Sigmoid colon (tissue), 7 donors: Measurements from ENCODE around the gene ETV1. TPM values are rescaled to one million over a fixed set of nuclear protein-coding genes. Genes with fewer than 3 reads are reported as not detected.

Source experiments
- DNase-seq: peaks from one replicate; pipeline ENCODE4 v3.0.0-alpha.2; 2019
- H3K27ac ChIP-seq, 4 donors: fragments of 200-600 bp; sonication (generic); one replicate each; pipeline ENCODE4 v1.5.1; 2016 to 2019; ENCODE audit warnings: mild to moderate bottlenecking in 1 of 4
- H3K27me3 ChIP-seq, 3 donors: fragments of 200-600 bp; sonication (generic); one replicate each; pipeline ENCODE4 v1.5.1; 2019; ENCODE audit warnings: mild to moderate bottlenecking in 1 of 3
- H3K36me3 ChIP-seq, 4 donors: fragments of 200-600 bp; sonication (generic); one replicate each; pipeline ENCODE4 v1.5.1; 2016 to 2019
- H3K4me1 ChIP-seq, 4 donors: fragments of 200-600 bp; sonication (generic); one replicate each; pipeline ENCODE4 v1.5.1; 2017 to 2019
- H3K4me3 ChIP-seq, 4 donors: fragments of 200-600 bp; sonication (generic); one replicate each; pipeline ENCODE4 v1.5.1; 2017 to 2019; ENCODE audit warnings: mild to moderate bottlenecking in 2 of 4, moderate library complexity in 1 of 4
- H3K9me3 ChIP-seq, 4 donors: fragments of 200-600 bp in 3 of 4; sonication (generic) in 3 of 4; one replicate each; pipeline versions ENCODE4 v1.5.1 to v1.6.1; 2013 to 2019
- EP300 ChIP-seq, 4 donors: sonication (generic); formaldehyde crosslinking; IDR thresholded peaks; one replicate each; pipeline ENCODE4 v1.6.1; 2017; ENCODE audit warnings: antibody characterized with exemption in 4 of 4
- POLR2A ChIP-seq, 2 donors: fragments of 450-650 bp; IDR thresholded peaks; one replicate each; pipeline ENCODE4 v1.6.1; 2016; ENCODE audit warnings: antibody characterized with exemption in 2 of 2, mild to moderate bottlenecking in 2 of 2, moderate library complexity in 2 of 2
- POLR2AphosphoS5 ChIP-seq, 4 donors: sonication (generic); formaldehyde crosslinking; IDR thresholded peaks; one replicate each; pipeline ENCODE4 v1.6.1; 2017; ENCODE audit warnings: antibody characterized with exemption in 4 of 4
- WGBS, 2 donors: extraction: QIAGEN DNeasy Blood & Tissue Kit; methylation state at CpG; one replicate each; pipeline ENCODE4 v1.1.7; 2013; 5-methylcytosine and 5-hydroxymethylcytosine counted together
- intact Hi-C: fragments of 100-400 bp; cut with DNase I; formaldehyde crosslinking; loops from one replicate; pipeline ENCODE4 v1.15.1; 2023
- polyA plus RNA-seq, 3 donors: library from polyadenylated mRNA; stranded (reverse); fragments of 200-250 nt; gene quantifications; one replicate each; pipeline ENCODE4 v1.2.3, GENCODE V29; 2013
- total RNA-seq, 4 donors: library from RNA; depleted of rRNA; stranded (reverse); fragments of >200 nt; gene quantifications; one replicate each; pipeline ENCODE4 v1.1.0, GENCODE V29; 2016
- TF ChIP-seq, protein P1 (sequence below), 4 experiments: fragments of 450-650 bp in 3 of 4; fragments of 200-600 bp in 1 of 4; IDR thresholded peaks; one replicate each; pipeline ENCODE4 v1.5.1; 2016 to 2019; ENCODE audit warnings: antibody characterized with exemption in 4 of 4, mild to moderate bottlenecking in 3 of 4, moderate library complexity in 2 of 4
- donor health status: healthy with polysubstance abuse.
- donor health status: Bipolar disorder and iron deficiency.
- donor health status: healthy.

ETV1 gene
- total and polyA plus RNA-seq, 7 donors = 0.60 to 13.6 (median 6.5) TPM

DNA sequence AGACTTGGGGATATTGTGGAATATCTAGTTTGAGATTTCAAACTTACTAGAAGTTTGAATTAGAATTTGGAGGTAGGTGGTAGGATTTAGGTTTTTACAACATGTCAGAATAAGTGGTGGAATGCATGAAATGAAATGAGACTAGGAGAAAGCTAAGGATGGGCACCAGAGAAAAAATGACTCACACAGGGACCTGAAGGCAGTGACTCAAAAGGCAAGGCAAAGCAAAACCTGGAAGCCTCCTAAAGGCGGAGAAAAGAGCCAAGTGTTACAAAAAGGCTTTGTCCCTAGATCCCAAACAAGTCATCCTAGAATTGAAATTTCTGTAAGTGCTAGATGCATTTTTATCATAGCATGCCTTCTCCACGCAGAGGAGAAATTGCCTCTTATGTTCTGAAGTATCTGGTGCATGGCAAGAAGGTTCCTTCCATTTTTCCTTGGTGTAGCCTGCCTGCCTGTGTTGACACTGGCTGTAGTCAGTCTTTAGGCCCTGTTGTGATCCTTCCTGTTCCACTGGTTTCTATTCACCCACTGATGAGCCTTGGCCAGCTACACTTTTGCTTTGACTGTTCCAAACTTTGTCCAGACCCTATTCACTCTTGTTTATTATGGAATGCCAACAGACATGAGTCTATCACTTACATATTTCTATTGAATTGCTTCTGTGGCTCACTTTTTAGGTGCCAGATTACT lies 109.3 kb downstream of the ETV1 start:
- intact Hi-C loops = no loop called here
- DNase-seq = no peak
- Histone ChIP-seq H3K4me3 (no peak overlapping the region), H3K4me1 (peaks cover 0 to 19% (median 8%) of the 10 kb centered on the region in 4 donors), H3K27me3 (no peaks in the 10 kb centered on the region), H3K9me3 (no peaks in the 10 kb centered on the region), H3K36me3 (no peaks in the 10 kb centered on the region), H3K27ac (peak overlapping the region in 1 of 4 donors; percentile 4)
- TF ChIP-seq, protein P1, sequence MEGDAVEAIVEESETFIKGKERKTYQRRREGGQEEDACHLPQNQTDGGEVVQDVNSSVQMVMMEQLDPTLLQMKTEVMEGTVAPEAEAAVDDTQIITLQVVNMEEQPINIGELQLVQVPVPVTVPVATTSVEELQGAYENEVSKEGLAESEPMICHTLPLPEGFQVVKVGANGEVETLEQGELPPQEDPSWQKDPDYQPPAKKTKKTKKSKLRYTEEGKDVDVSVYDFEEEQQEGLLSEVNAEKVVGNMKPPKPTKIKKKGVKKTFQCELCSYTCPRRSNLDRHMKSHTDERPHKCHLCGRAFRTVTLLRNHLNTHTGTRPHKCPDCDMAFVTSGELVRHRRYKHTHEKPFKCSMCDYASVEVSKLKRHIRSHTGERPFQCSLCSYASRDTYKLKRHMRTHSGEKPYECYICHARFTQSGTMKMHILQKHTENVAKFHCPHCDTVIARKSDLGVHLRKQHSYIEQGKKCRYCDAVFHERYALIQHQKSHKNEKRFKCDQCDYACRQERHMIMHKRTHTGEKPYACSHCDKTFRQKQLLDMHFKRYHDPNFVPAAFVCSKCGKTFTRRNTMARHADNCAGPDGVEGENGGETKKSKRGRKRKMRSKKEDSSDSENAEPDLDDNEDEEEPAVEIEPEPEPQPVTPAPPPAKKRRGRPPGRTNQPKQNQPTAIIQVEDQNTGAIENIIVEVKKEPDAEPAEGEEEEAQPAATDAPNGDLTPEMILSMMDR (IDR thresholded peaks at IDR 0.05) = no peak
- TF ChIP-seq POLR2AphosphoS5 (IDR thresholded peaks at IDR 0.05) (no peak), POLR2A (IDR thresholded peaks at IDR 0.05) (no peak), EP300 (IDR thresholded peaks at IDR 0.05) (no peak)
- 92 to 96% methylated on average over 2 of the region's 2 CpGs for WGBS, 2 donors

DNA sequence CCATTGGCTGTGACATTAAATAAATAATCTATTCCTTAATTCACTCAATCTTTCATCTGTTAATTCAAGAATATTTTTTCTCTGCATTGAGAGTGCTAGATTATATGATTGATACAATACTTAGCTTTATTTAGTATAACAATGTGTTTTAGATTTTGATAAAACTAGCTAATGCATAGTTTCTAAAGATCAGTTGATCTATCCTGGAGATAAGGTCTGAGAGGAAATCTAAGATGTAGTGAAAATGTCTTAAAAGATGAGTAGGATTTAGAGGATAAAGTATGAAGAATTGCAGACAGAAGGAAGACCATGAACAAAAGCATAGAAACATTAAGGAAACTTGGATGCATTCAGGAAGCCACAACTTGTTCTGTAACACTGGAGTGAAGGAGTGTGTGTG lies 110.3 kb downstream of the ETV1 start:
- Histone ChIP-seq H3K27me3 (no peaks in the 10 kb centered on the region), H3K27ac (no peak overlapping the region), H3K4me3 (no peak overlapping the region), H3K9me3 (no peaks in the 10 kb centered on the region), H3K4me1 (peaks cover 0 to 19% (median 8%) of the 10 kb centered on the region in 4 donors), H3K36me3 (no peaks in the 10 kb centered on the region)
- intact Hi-C loops = no loop called here
- no peak for DNase-seq
- TF ChIP-seq POLR2A (IDR thresholded peaks at IDR 0.05) = no peak
- TF ChIP-seq EP300 (IDR thresholded peaks at IDR 0.05) = no peak
- no peak for TF ChIP-seq POLR2AphosphoS5 (IDR thresholded peaks at IDR 0.05)
- TF ChIP-seq, protein P1 (IDR thresholded peaks at IDR 0.05) = no peak

DNA sequence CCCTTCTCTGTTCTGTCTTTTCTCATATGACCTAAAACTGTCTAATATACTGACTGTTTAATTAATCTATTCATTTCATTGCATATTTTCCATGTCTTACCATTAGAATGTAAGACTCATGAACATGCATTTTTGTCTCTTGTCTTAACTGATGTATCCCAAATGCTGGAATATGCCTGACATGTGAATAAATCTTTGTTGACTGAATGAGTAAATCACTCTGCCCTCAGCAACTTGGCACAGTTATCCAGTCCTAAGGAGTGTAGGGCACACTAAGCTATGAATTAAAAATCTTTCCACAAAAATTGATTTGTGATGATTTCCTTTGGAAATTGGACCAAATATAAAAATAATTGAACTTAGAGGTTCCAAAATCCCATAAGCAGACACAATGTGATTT lies 111.3 kb downstream of the ETV1 start:
- no peaks in the 10 kb centered on the region for H3K9me3 ChIP-seq
- H3K27me3 ChIP-seq = no peaks in the 10 kb centered on the region
- TF ChIP-seq POLR2AphosphoS5 (IDR thresholded peaks at IDR 0.05) (no peak), EP300 (IDR thresholded peaks at IDR 0.05) (no peak), POLR2A (IDR thresholded peaks at IDR 0.05) (no peak)
- TF ChIP-seq, protein P1 (IDR thresholded peaks at IDR 0.05) = no peak
- peaks cover 0 to 19% (median 8%) of the 10 kb centered on the region in 4 donors for H3K4me1 ChIP-seq
- intact Hi-C loops = no loop called here
- H3K4me3 ChIP-seq = no peak overlapping the region
- no peak overlapping the region for H3K27ac ChIP-seq
- no peak for DNase-seq
- H3K36me3 ChIP-seq = no peaks in the 10 kb centered on the region

DNA sequence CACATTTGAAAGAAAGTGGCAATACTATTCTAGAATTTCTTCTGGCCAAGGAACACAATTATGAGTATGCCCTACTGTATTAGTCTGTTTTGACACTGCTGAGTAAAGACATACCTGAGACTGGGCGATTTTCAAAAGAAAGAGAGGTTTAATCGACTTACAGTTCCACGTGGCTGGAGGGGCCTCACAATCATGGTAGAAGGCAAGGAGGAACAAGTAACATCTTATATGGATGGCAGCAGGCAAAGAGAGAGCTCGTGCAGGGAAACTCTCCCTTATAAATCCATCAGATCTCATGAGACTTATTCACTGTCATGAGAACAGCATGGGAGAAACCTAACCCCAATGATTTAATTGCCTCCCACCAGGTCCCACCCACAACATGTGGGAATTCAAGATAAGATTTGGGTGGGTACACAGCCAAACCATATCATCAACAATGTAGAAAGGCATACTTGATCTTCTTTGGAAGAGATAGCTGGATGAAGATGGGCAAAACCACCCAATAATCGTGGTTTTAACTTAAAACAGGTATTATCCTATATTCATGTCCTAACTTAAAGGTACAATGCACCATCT lies 113.9 kb downstream of the ETV1 start:
- WGBS, 2 donors = 80 to 86% methylated on average over 5 of the region's 5 CpGs
- intact Hi-C loops = no loop called here
- Histone ChIP-seq H3K4me3 (no peak overlapping the region), H3K9me3 (no peaks in the 10 kb centered on the region), H3K27ac (no peak overlapping the region), H3K27me3 (no peaks in the 10 kb centered on the region), H3K36me3 (no peaks in the 10 kb centered on the region), H3K4me1 (peaks cover 0 to 10% (median 6%) of the 10 kb centered on the region in 4 donors)
- no peak for TF ChIP-seq POLR2A (IDR thresholded peaks at IDR 0.05)
- TF ChIP-seq, protein P1 (IDR thresholded peaks at IDR 0.05) = no peak
- no peak for TF ChIP-seq POLR2AphosphoS5 (IDR thresholded peaks at IDR 0.05)
- TF ChIP-seq EP300 (IDR thresholded peaks at IDR 0.05) = no peak
- no peak for DNase-seq
